Neutrophil (primary cell): ENCODE data around the gene ZNF281.
"Not testable (repeated sequence)": the region's sequence is repeated elsewhere in the genome, so short reads cannot be mapped to it uniquely, and the experiment has no call there.

ENCODE experiments used
- H3K27ac ChIP-seq: fragments of 200-600 bp; sonication (generic); 2 replicates; pipeline ENCODE4 v1.5.1; 2016; ENCODE audit warnings: mild to moderate bottlenecking, moderate library complexity
- H3K27me3 ChIP-seq: fragments of 200-600 bp; sonication (generic); 2 replicates; pipeline ENCODE4 v1.6.0; 2016; ENCODE audit warnings: mild to moderate bottlenecking
- H3K36me3 ChIP-seq: fragments of 200-600 bp; sonication (generic); 2 replicates; pipeline ENCODE4 v1.5.1; 2017
- H3K4me1 ChIP-seq, 2 experiments: fragments of 200-600 bp in 1 of 2; sonication (generic) in 1 of 2; 1 replicate in 1 of 2; 2 replicates in 1 of 2; pipeline versions ENCODE4 v1.5.1 to v1.6.1; 2013 to 2016; ENCODE audit warnings: low read depth in 1 of 2, low read length in 1 of 2, mild to moderate bottlenecking in 1 of 2, moderate library complexity in 1 of 2; ENCODE audit not compliant: control insufficient read depth in 1 of 2, insufficient read depth in 1 of 2
- H3K4me3 ChIP-seq, 2 experiments: fragments of 200-600 bp in 1 of 2; sonication (generic) in 1 of 2; 1 replicate in 1 of 2; 2 replicates in 1 of 2; pipeline ENCODE4 v1.5.1; 2013 to 2016; ENCODE audit warnings: low read depth in 1 of 2, low read length in 1 of 2, mild to moderate bottlenecking in 1 of 2, moderate library complexity in 1 of 2
- H3K9me3 ChIP-seq: fragments of 200-600 bp; sonication (generic); 2 replicates; pipeline ENCODE4 v1.5.1; 2016
- TF ChIP-seq, protein P1 (sequence below): fragments of 200-600 bp; sonication (generic); IDR thresholded peaks from 2 replicates; pipeline ENCODE4 v1.5.1; 2016; ENCODE audit warnings: antibody characterized with exemption

The ZNF281 gene

DNA sequence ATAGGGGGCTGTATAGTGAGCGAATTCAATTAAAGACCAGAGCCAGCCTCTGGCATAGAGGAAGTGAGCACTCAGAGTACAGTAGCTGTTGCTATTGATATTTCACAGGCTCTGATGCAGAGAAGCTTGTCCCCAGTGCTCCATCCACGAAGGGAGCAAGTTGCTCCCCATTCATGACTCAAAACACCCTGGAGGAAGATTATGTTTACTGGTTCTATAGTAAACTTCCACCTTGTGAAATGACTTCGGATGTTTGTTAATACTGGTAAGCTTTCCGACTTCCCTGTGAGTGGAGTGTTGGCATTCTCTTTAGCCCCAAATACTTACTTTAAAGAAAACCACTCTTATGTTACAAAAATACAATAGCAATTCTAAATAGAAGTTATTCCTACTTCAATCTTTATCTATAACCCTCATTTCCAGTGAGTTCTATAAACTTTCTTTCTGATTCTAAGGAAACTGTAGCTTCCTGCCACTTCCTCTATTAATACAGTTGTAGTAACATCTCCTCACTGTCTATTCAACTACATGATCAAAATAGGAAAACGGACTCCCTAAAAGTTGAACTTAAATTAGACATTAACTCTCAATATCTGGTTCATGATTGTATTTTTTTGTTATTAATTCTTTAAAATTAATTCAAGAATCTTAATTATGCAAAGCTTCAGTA, 46.4 kb downstream of the ZNF281 start:
- Histone ChIP-seq H3K27me3 (no peaks in the 10 kb centered on the region), H3K4me3 (peak overlapping the region; percentile 18 to 29), H3K4me1 (peaks cover 100% of the 10 kb centered on the region in 2 experiments), H3K27ac (peak overlapping the region; percentile 91), H3K36me3 (no peaks in the 10 kb centered on the region), H3K9me3 (no peaks in the 10 kb centered on the region)
- TF ChIP-seq, protein P1, sequence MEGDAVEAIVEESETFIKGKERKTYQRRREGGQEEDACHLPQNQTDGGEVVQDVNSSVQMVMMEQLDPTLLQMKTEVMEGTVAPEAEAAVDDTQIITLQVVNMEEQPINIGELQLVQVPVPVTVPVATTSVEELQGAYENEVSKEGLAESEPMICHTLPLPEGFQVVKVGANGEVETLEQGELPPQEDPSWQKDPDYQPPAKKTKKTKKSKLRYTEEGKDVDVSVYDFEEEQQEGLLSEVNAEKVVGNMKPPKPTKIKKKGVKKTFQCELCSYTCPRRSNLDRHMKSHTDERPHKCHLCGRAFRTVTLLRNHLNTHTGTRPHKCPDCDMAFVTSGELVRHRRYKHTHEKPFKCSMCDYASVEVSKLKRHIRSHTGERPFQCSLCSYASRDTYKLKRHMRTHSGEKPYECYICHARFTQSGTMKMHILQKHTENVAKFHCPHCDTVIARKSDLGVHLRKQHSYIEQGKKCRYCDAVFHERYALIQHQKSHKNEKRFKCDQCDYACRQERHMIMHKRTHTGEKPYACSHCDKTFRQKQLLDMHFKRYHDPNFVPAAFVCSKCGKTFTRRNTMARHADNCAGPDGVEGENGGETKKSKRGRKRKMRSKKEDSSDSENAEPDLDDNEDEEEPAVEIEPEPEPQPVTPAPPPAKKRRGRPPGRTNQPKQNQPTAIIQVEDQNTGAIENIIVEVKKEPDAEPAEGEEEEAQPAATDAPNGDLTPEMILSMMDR = no peak

DNA sequence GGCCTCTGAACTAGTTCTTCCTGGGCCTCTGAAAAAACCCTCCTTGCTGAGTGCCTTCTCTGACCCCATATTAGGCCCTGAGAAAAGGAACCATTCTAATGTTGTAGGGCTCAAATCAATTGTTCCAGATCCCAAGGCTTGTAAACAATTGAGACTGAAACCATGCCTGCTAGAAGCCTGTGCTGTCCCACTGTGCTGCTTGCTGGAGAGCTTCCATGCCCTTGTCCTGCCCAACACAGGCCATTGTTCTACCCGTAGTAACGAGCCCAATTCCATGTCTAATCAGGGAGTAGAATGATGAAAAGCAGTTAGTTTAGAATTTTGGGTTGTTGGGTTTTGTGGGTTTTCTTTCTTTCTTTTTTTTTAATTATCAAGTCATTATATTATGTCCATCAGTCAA, 47.4 kb downstream of the ZNF281 start:
- peaks cover 96 to 100% of the 10 kb centered on the region in 2 experiments for H3K4me1 ChIP-seq
- TF ChIP-seq, protein P1 = no peak
- no peaks in the 10 kb centered on the region for H3K27me3 ChIP-seq
- peak overlapping the region; percentile 91 for H3K27ac ChIP-seq
- no peaks in the 10 kb centered on the region for H3K36me3 ChIP-seq
- H3K9me3 ChIP-seq = no peaks in the 10 kb centered on the region
- H3K4me3 ChIP-seq = peak overlapping the region; percentile 18 to 29

- Histone ChIP-seq H3K4me1 (peaks cover 96 to 100% of the 10 kb centered on the region in 2 experiments), H3K36me3 (no peaks in the 10 kb centered on the region), H3K27ac (peak overlapping the region; percentile 91), H3K9me3 (no peaks in the 10 kb centered on the region), H3K4me3 (peak overlapping the region; percentile 19 to 25), H3K27me3 (no peaks in the 10 kb centered on the region)
- TF ChIP-seq, protein P1 = no peak
Observed at GRCh38 chr1:200359610-200360163, 50.1 kb downstream of the ZNF281 start.

DNA sequence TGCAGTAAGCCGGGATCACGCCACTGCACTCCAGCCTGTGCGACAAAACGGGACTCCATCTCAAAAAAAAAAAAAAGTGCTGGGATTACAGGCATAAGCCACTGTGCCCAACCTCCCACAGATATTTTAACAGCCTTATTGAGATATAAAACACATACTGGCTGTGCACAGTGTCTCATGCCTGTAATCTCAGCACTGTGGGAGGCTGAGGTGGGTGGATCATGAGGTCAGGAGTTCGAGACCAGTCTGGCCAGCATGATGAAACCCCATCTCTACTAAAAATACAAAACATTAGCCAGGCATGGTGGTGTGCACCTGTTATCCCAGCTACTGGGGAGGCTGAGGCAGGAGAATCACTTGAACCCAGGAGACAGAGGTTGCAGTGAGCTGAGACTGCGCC, 51.9 kb downstream of the ZNF281 start:
- H3K4me1 ChIP-seq = peaks cover 96 to 100% of the 10 kb centered on the region in 2 experiments
- not testable (repeated sequence) for H3K36me3 ChIP-seq, H3K4me3 ChIP-seq, H3K9me3 ChIP-seq, H3K27me3 ChIP-seq
- peak overlapping the region; percentile 91 for H3K27ac ChIP-seq

DNA sequence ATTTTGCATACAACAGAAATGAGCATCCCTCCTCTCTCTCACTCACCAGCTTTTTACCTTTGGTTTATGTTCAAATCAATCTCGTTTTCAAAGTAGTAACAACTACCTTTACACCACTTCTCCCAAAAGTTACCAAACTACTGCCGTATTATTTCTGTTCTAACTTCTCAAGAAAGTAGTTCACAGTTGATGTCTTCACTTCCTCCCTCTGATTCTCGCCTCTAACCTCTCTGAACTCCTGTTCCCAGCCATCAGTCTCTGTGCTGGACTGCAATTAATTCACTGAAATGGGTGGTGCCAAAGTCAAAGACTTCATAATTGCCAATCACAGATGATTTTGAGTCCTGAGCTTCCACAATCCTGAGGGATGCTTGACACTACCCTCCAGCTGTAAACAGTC, 54.0 kb downstream of the ZNF281 start:
- TF ChIP-seq, protein P1 = no peak
- H3K27ac ChIP-seq = peak overlapping the region; percentile 98
- no peaks in the 10 kb centered on the region for H3K36me3 ChIP-seq
- peaks cover 95 to 100% of the 10 kb centered on the region in 2 experiments for H3K4me1 ChIP-seq
- no peaks in the 10 kb centered on the region for H3K9me3 ChIP-seq
- H3K27me3 ChIP-seq = no peaks in the 10 kb centered on the region
- H3K4me3 ChIP-seq = peak overlapping the region; percentile 44 to 57
